ENCODE measurements around the gene IGSF23. TPM values are rescaled to one million over a fixed set of nuclear protein-coding genes. Genes with fewer than 3 reads are reported as not detected.
"Not testable (repeated sequence)": the region's sequence is repeated elsewhere in the genome, so short reads cannot be mapped to it uniquely, and the experiment has no call there.

The IGSF23 gene
- total RNA-seq, 1 experiment from 2014 or later, result not detected

GRCh38 chr19:44611812-44612295, 1.5 kb upstream of the IGSF23 start:
- DNase-seq (ENCODE audit: low read depth), result no peak

- DNase-seq (ENCODE audit: low read depth), result no peak
Observed at GRCh38 chr19:44614313-44614712, 950 bp downstream of the IGSF23 start.

- DNase-seq (ENCODE audit: low read depth), result no peak
Observed at GRCh38 chr19:44615863-44616247, 2.5 kb downstream of the IGSF23 start.

GRCh38 chr19:44617110-44617880, 3.9 kb downstream of the IGSF23 start:
- no peak for DNase-seq (ENCODE audit: low read depth)

GRCh38 chr19:44618640-44619357, 5.4 kb downstream of the IGSF23 start:
- no peak for DNase-seq (ENCODE audit: low read depth)

- peak; percentile 27 for DNase-seq (ENCODE audit: low read depth)
Observed at GRCh38 chr19:44620667-44621066, 7.3 kb downstream of the IGSF23 start.

GRCh38 chr19:44621367-44621766, 8.0 kb downstream of the IGSF23 start:
- DNase-seq (ENCODE audit: low read depth), result no peak

- DNase-seq (ENCODE audit: low read depth), result peak; percentile 49
Observed at GRCh38 chr19:44623080-44623479, 9.7 kb downstream of the IGSF23 start.

GRCh38 chr19:44623626-44624025, 10.3 kb downstream of the IGSF23 start:
- no peak for DNase-seq (ENCODE audit: low read depth)

- no peak for DNase-seq (ENCODE audit: low read depth)
Observed at GRCh38 chr19:44624840-44625354, 11.5 kb downstream of the IGSF23 start.

- DNase-seq (ENCODE audit: low read depth), result not testable (repeated sequence)
Observed at GRCh38 chr19:44625637-44626036, 12.3 kb downstream of the IGSF23 start.

GRCh38 chr19:44626048-44626624, 12.8 kb downstream of the IGSF23 start:
- peak; percentile 94 for DNase-seq (ENCODE audit: low read depth)

- DNase-seq (ENCODE audit: low read depth), result no peak
Observed at GRCh38 chr19:44627631-44628030, 14.3 kb downstream of the IGSF23 start.

- no peak for DNase-seq (ENCODE audit: low read depth)
Observed at GRCh38 chr19:44628793-44629192, 15.4 kb downstream of the IGSF23 start.

- peak; percentile 74 for DNase-seq (ENCODE audit: low read depth)
Observed at GRCh38 chr19:44631611-44632010, 18.2 kb downstream of the IGSF23 start.

GRCh38 chr19:44634058-44634457, 20.7 kb downstream of the IGSF23 start:
- not testable (repeated sequence) for DNase-seq (ENCODE audit: low read depth)

- DNase-seq (ENCODE audit: low read depth), result no peak
Observed at GRCh38 chr19:44634785-44635184, 21.4 kb downstream of the IGSF23 start.

- peak; percentile 74 for DNase-seq (ENCODE audit: low read depth)
Observed at GRCh38 chr19:44635581-44636438, 22.4 kb downstream of the IGSF23 start.

- no peak for DNase-seq (ENCODE audit: low read depth)
Observed at GRCh38 chr19:44636439-44637389, 23.4 kb downstream of the IGSF23 start.

GRCh38 chr19:44637390-44637764, 24.0 kb downstream of the IGSF23 start:
- DNase-seq (ENCODE audit: low read depth), result no peak
